GM19025 (cell line): ENCODE data around the gene DCLK2.

Experiments used
- ATAC-seq: cut with Tn5 transposase; IDR thresholded peaks from one replicate; pipeline ENCODE4 v1.9.1; 2021; ENCODE audit warnings: mild to moderate bottlenecking, low read depth, moderate library complexity; ENCODE audit not compliant: unreplicated experiment

DCLK2 gene

DNA sequence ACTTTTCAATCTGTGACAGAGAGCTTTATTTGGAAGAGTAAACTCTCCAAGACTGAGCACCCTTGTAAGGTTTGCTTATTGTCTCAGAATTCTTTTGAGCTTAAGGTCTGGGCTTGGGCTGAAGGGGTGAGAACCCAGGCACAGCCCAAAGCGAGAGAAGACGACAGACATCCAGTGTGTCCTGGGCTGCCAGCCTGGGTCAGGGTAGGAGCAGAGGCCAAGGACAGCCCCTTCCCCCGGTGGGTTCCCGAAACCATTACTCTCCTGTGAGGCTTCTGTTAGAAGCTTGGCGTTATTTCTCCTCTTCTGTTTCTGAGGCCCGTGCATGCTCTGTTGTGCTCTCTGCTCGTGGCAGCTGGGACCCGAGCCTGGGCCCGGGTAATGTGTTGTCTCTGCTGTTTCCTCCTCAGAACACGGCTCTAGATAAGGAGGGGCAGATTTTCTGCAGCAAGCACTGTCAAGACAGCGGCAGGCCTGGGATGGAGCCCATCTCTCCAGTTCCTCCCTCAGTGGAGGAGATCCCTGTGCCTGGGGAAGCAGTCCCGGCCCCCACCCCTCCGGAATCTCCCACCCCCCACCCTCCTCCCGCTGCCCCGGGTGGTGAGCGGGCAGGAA, 177.5 kb downstream of the DCLK2 start:
- no peak for ATAC-seq

GRCh38 chr4:150256225-150256620, 178.0 kb downstream of the DCLK2 start:
- ATAC-seq, result no peak

DNA sequence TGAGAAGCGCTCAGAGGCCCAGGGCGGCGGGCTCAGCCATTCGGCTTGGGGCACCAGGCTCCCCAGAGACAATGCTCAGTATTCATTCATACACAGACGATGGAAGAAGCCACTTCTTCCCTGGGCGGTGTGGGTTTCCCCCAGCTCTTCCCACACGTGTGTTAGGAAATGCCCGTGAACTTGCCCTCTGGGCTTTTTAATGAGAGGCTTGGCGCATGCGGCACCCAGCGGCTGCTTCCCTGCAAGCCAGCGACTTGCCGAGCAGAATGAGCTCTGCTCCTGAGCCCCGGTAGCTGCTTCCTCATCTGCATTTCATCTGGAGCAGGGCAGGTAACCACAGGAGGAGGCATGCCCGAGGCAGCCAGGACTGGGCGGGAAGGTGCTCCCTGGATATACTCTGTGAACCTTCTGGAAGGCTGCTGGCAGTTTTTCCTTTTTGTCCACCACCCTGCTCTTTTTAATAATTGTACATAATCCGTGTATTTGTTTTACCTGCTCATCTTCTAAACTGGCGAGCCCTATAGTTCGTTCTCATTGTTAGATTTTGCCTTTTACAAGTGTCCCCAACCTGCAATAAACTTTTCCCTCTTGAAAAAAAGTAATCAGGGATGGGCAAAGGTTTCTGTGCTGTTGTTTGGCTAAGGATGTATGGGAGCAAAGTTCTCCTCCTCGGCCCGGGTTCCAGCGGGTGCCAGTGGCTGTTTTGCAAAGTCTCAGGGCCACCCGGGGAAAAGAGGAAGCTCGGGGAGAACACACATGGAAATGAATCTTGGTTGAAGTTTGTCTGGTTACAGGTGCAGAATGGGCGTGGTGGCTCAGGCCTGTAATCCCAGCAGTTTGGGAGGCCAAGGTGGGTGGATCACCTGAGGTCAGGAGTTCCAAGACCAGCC, 178.8 kb downstream of the DCLK2 start:
- no peak for ATAC-seq

DNA sequence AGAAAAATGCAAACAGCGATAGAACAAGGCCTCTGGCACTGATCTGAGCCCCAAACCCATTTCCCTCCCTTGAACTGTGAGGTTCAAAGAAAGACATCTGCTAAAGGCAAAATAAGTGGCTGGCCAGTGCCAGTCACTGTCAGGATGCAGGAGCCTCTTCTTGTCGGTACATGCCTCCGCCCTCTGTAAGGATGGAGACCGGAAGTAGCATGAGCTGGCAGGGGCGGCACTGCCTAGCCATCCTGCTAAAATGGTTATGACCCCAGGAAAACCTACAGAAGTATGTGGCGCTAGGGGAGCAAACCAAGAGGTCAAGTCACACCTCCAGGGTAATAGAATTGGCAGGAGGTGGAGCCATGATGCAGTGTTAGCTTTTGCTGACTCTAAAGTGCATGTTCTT, 180.3 kb downstream of the DCLK2 start:
- ATAC-seq, result no peak

DNA sequence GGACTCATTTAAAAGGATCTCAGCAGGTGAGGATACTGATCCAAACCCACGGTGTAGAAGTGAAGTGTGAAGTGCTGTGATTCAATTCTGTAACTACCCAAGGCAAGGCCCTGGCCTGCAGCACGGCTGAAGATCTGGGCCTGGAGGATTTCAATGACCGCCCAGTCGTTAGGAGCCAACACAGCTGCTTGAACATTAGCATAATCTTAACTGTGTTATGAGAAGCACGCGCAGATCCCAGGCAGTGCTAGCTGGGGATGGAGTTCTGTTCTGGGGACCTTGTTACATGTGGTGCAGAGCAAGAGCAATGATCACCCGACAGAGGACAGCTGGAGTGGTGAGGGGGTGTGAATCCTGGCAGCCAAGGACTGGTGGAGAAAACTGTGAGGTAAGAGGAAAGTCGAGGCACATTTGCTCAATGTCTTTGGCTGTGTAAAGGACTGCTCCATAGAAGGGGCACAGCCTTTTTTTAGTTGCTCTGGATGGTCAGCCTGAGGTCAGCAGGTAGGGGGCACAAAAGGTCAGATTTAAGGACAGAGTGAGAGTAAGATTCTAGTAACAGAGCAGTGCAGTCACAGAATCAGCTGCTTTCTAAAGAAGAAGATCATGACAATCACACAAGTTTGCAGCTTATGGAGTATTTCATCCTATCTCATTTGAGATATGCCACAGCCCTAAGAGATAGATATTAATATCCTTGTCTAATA, 181.8 kb downstream of the DCLK2 start:
- ATAC-seq, result no peak

DNA sequence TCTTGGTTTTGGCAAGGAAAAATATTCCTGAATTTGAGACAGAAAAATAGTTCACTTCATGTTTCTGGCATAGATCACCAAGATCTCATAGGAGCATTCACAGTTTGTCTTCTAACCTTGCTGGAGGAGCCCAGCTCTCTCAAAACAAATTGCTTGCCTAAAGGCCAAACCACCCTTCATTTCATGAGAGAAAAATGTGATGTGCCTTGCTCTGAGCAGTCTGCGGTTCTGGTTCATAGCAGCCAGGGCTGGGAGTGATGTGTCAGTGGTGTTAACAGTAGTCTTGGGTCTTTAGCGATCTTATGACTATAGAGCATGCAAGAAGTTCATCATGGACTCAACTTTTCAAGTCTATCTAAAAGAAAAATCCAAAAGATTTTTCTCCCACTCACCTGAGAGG, 183.3 kb downstream of the DCLK2 start:
- no peak for ATAC-seq

GRCh38 chr4:150262611-150263010, 184.4 kb downstream of the DCLK2 start:
- ATAC-seq, result no peak

GRCh38 chr4:150264595-150265161, 186.4 kb downstream of the DCLK2 start:
- no peak for ATAC-seq

- ATAC-seq, result no peak
Observed at GRCh38 chr4:150265806-150266205, 187.6 kb downstream of the DCLK2 start.

- ATAC-seq, result no peak
Observed at GRCh38 chr4:150268444-150268843, 190.2 kb downstream of the DCLK2 start.

GRCh38 chr4:150278206-150278605, 200.0 kb downstream of the DCLK2 start:
- ATAC-seq, result no peak

GRCh38 chr4:150280081-150280895, 202.0 kb downstream of the DCLK2 start:
- ATAC-seq, result no peak

DNA sequence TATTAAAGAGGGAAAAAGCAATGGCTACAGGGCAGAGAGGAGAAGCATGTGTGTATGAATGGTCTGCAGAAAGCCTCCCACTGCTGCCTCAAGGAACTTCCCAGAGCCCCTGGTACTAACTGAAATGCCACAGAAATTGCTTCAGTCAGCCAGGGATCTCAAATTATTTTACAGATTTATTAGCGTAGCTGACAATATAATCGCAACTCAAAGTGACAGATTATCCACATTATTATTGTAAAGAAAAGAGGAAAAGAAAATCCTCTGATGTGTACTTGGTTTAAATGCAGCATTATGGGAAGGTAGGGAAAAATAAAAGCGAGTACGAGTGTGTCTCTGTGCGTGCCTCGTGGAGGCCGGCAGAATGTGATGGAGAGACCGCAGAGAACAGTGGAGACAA, 202.7 kb downstream of the DCLK2 start:
- ATAC-seq, result no peak

- ATAC-seq, result no peak
Observed at GRCh38 chr4:150283689-150284088, 205.4 kb downstream of the DCLK2 start.

DNA sequence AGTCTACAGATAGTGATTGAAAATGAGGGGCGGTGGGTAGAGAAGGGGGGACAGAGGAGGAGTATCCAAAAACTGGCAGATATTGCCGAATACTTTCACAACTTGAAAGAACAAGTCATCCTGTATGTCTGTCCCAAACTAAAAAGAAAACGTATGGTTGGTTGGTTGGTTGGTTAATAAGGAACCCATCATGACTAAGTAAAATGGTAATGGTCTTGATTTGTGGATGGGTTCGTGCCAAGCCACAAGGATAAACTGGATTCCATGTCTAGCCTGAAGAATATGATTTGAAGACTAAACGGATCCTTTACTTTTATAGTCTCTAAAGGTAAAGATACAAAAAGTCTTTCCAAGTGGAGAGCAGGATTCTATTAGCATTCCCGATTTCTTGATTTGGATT, 208.4 kb downstream of the DCLK2 start:
- no peak for ATAC-seq

GRCh38 chr4:150289198-150289597, 211.0 kb downstream of the DCLK2 start:
- no peak for ATAC-seq

DNA sequence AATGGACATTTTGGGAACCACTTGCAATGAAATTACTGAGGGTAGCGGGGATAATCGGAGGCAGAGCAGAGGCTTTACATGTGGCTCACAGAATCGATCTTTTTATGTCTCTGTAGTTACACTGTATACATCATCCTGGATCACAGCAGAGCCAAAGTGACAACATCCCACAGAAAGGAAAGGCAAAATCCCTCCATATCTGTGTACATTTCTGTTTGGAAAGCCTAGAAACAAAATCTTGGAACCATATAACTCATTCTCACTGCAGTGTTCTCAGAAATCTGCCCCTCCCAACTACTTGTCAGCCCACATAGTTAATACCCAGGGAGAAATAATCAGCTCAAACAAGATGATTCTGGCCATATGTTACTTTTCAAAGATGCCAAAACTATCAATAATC, 211.6 kb downstream of the DCLK2 start:
- ATAC-seq, result no peak

DNA sequence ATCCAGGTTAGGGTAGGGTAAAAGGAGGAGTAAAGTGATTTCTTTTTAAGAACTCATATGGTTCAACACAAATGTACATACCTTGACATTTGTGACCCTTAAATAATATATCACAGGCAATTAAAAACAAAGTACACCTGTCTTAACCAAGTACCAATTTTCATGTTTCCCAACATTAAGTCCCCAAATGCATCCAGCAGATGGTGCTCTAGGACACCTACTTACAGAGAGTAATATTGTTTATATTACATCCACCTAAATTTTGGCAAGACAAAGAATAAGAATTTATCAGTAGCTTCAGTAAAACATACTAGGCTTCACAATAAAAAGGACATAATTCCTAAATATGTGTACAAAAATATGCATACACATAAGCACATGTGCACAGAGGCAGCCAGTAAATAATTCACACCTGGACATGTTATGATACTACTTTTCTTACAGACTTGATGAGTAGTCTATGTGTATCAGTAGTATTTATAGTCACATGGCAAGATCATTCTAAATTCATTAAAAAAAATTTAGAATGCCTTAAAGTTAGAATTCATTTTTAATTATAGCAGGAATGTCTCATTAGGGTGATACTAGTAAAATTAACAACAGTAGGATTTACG, 219.7 kb downstream of the DCLK2 start:
- ATAC-seq, result no peak

DNA sequence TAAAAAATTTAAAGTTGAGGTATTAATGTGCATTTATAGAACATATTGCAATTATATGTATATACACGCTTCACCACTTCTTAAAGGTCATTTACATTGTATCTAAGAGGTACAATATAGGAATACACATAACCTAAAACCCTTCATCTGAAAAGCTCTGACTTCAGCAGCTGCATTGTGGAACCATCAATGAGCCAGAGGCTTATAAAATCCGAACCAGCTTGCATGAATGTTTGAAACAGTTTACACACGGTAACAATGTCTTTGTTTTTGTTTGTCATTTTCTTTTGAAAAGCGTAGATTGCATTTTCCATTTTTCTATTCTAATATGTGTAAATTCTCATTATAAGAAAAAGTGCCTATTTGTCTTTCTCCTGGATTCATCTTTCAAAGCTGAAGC, 221.6 kb downstream of the DCLK2 start:
- ATAC-seq, result no peak

DNA sequence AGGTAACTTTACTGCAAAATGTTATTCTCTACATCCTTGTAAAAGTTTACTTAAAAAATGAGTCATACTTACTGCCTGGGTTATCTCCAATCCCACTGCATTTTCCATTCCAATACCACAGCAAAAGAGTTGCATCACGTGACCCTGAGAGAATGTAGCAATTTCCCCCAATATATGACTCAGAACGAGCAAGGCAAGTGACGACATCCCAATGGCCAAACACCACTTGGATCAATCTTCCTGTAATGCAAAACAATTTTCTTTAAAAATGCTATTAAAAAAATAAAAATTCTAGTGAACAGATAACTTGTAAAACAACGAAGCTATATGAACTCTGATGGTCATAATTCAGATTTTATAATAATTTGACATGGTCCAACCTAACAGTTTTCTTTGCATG, 224.3 kb downstream of the DCLK2 start:
- ATAC-seq, result no peak
